HG02610 (cell line): ENCODE measurements around the gene TRAF7.
"Not testable (repeated sequence)": the region's sequence is repeated elsewhere in the genome, so short reads cannot be mapped to it uniquely, and the experiment has no call there.

Experiments
- ATAC-seq: cut with Tn5 transposase; IDR thresholded peaks from one replicate; pipeline ENCODE4 v1.9.1; 2021; ENCODE audit warnings: mild to moderate bottlenecking, moderate library complexity; ENCODE audit not compliant: unreplicated experiment

Gene TRAF7

GRCh38 chr16:2121853-2122252 is 33.7 kb upstream of the TRAF7 start:
- no peak for ATAC-seq

- no peak for ATAC-seq
Measured at GRCh38 chr16:2122429-2122828, 33.2 kb upstream of the TRAF7 start.

GRCh38 chr16:2122934-2123683 is 32.5 kb upstream of the TRAF7 start:
- ATAC-seq, result not testable (repeated sequence)

- ATAC-seq, result not testable (repeated sequence)
Measured at GRCh38 chr16:2123706-2124376, 31.7 kb upstream of the TRAF7 start.

- ATAC-seq, result not testable (repeated sequence)
Measured at GRCh38 chr16:2124377-2124693, 31.2 kb upstream of the TRAF7 start.

- ATAC-seq, result not testable (repeated sequence)
Measured at GRCh38 chr16:2124694-2125444, 30.7 kb upstream of the TRAF7 start.

- ATAC-seq, result not testable (repeated sequence)
Measured at GRCh38 chr16:2125609-2126008, 30.0 kb upstream of the TRAF7 start.

- not testable (repeated sequence) for ATAC-seq
Measured at GRCh38 chr16:2126161-2126743, 29.3 kb upstream of the TRAF7 start.

GRCh38 chr16:2126928-2127556 is 28.5 kb upstream of the TRAF7 start:
- not testable (repeated sequence) for ATAC-seq

GRCh38 chr16:2127630-2128280 is 27.8 kb upstream of the TRAF7 start:
- ATAC-seq, result not testable (repeated sequence)

- ATAC-seq, result not testable (repeated sequence)
Measured at GRCh38 chr16:2129251-2129650, 26.3 kb upstream of the TRAF7 start.

- ATAC-seq, result not testable (repeated sequence)
Measured at GRCh38 chr16:2129890-2130447, 25.6 kb upstream of the TRAF7 start.

GRCh38 chr16:2133797-2134196 is 21.8 kb upstream of the TRAF7 start:
- not testable (repeated sequence) for ATAC-seq

GRCh38 chr16:2135071-2135470 is 20.5 kb upstream of the TRAF7 start:
- ATAC-seq, result not testable (repeated sequence)

- not testable (repeated sequence) for ATAC-seq
Measured at GRCh38 chr16:2135770-2136490, 19.7 kb upstream of the TRAF7 start, which contains the start of gene PKD1. TSS of gene PKD1 (minus strand) at chr16:2135898. CDS start at chr16:2135689, 209 bp downstream.

- no peak for ATAC-seq
Measured at GRCh38 chr16:2142942-2143877, 12.4 kb upstream of the TRAF7 start.

- ATAC-seq, result no peak
Measured at GRCh38 chr16:2143878-2144485, 11.6 kb upstream of the TRAF7 start.

- no peak for ATAC-seq
Measured at GRCh38 chr16:2145843-2146242, 9.7 kb upstream of the TRAF7 start.
